ENCODE results near the gene WDR82. TPM values are rescaled to one million over a fixed set of nuclear protein-coding genes. Genes with fewer than 3 reads are reported as not detected.

WDR82 gene
- polyA plus RNA-seq, 3 donors, result 92.6 to 93.6 (median 92.9) TPM

DNA sequence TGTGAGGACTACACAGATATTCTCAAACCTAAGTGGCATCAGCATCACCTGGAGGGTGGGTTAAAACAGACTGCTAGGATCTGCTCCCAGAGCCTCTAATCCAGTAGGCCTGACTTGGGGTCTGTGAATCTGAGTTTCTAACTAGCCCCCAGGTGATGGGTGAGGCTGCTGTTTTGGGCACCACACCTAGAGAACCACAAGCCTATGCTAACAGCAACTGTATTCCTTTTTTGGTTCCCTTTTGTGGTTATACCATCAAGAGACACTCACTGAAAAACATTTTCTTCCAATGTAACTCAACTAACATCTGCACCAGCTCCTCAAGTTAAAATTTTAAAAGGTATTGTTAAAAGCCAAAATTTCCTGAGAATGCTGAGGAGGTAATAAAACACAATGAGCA is 16.0 kb downstream of the WDR82 start:
- no peak for DNase-seq

DNA sequence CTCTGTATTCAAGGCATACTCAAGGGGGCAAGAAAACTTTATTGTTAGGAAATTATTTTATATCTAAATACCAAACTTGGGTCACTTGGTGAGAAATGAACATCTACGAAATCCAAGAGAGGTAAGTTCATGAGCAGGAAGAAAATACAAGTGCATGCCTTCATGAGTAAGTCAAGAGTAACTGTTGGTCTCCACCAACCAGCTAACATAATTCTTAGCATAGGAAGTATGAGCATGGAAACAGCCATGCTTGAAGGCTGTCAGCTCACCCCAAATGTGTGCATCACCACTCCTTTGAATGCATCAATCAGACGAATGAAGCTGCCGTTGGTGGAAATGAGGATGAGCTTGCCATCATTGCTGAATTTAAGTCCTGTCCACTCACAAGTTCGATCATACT is 19.0 kb downstream of the WDR82 start:
- DNase-seq, result no peak

DNA sequence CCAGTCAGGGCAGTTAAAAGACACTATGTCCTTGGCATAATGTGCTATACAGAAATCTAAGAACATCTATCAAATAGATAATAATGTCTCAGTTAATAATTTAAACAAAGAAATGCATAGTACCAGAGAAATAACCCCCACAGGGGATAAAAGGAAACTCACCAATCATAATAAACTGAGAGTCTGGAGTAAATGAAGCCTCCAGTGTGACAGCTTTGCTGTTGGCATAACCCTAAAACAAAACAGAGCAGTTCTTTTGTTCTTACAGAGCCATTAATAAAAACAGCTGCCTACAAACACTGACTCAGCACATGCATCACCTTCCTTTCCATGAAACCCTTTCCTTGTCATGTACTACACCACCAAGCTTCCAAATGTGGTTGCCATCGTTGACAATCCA is 19.4 kb downstream of the WDR82 start:
- DNase-seq, result no peak

DNA sequence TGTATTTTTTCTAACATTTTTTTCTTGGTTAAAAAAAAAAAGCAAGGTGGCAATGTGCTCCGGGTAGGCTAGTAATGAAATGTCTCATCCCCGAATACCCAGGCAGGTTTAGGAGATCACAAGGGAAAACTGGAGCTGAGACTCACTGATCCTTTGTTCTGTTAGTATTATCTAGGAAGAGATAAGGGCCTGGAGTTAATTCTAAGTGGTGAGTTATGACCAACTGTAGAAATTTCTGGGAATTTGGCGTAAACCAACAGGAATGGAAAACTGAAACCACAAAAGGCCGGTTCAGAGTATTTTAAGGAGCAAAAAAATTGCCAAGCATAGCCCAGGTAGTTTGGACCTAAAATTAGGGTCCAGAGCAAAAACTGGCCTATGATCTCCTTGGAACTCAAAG is 20.5 kb downstream of the WDR82 start:
- DNase-seq, result no peak

DNA sequence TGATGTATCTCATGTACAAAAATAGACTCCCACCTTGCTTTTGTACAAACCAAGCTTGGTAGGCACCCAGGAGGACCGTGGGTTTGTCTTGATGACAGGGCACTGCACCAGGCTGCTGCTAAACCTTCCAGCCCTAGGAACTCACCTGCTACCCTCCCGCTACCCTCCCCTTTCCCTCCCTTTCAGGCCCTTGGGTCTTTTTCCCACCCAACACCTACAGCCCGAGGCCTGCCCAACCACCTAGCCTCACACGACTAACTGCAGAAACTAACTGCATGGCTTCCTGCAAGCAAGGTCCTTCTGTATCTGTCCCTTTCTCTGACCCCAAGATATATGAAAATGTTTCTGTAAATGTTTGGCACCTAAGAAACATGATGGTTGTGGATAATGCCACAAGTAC is 21.8 kb downstream of the WDR82 start:
- DNase-seq, result no peak

DNA sequence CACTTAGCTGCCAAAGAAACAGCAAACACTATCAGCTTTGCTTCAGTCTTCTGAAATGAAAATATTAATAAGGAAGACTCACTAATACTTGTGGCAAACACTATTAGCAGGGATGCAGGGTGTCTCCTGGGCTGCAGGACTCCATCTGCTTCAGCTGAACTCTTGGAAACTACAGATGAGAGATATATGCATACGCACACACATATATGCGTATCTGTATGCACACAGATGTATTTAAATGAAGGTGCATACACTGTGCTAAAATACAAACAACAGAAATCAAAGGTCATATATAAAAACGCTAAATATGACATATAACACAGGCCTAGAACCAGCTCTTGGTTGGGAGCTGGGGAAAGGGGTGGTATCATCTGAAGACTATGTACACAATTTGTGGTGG is 22.3 kb downstream of the WDR82 start:
- DNase-seq, result no peak

DNA sequence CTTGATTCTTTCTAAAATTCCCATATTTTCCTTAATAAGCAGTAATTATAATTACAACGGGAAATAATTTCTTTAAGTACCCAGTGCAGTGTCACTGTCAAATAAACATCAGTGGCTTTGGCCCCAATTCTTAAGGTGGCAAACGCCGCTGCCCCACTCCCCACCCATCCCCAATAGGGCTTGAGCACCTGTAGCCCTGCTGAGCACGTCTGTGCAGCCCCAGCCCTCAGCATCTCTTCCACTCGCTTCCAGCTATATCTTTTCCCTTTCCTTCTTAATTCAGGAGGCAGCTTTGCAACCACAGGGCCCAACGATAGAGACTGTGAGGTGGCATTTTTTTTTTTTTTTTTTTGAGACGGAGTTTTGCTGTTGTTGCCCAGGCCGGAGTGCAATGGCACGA is 23.8 kb downstream of the WDR82 start:
- DNase-seq, result no peak

DNA sequence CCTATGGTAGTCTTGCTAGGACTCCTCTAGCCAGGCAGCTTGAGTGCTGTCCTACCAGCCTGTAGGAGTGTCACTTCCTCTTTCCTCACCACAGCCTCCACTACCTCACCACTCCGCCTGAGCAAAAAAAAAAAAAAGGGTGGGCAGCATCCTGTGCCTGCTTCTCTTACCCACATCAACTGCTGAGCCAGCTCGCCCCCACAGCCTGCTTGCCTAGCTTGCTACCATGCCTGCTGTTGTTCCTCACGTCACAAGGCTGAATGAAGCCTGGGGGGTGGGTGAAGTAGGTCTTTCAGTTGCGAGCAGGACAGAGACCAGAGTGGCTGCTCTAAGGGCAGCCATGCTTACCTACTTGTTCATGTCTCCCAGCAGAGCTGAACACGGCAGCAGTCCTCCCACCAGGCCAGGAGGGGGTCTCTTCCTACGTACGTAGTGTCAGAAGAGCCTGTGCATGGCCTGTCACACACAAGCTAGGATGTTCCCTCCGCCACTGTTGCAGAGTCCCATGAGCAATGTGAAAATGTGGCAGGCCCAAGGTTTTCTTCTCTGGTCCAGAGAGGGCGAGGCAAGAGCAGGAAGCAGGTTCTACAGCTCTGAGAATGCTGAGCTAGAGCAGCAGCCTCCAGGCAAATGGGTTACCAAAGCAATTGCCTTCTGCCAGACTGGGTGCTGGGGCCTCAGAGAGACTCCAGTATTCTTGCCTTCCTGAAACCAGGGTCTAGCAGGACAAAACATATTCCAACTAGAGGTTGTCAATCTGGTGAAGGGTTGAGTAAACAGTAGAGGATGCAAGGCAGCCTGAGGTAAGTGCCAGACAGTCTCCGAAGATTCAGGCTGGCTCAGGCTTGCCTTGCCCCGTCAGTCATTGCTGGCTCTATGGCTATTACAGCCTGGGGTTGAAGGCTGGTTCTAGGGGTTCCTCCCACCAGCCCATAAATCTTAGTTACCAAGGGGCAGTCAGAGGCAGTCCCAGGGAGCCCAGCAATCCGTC is 24.8 kb downstream of the WDR82 start:
- DNase-seq, result no peak

DNA sequence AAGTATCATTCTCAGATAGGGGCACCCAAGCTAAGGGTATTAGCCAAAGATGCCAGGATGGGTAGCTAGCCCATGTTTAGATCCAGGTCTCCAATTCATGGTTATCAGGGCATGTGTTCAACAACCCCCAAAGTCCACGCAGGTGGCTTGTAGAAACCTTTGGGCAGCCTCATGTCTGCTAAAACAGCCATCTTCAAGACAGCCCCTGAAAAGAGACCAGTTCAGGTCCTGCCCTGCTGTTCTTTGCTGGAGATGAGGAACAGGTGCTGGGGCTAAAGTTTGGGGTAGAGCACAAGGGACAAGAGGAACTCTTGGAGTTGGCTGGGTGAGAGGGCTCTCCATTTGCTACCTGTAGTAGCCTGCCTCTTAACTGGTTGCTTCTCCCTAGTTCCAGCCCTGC is 28.3 kb downstream of the WDR82 start:
- no peak for DNase-seq

DNA sequence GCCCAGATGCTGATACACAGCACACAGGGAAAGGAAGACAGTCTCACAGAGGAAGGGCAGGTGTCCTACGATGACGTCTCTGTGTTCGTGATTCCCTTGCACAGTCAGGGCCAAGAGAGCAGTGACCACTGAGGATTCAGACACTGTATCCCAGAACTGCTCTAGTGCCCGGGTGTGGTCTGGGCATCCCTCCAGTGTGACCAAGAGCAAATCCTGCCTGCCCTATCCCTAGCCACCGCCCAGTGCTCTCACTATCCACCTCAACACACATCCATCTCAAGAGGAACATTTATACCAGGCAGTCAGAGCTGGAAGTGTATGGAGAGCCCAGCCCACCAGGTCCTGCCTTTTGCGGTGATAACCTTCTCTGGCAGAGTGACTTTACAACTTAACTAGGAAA is 28.8 kb downstream of the WDR82 start:
- DNase-seq, result no peak

DNA sequence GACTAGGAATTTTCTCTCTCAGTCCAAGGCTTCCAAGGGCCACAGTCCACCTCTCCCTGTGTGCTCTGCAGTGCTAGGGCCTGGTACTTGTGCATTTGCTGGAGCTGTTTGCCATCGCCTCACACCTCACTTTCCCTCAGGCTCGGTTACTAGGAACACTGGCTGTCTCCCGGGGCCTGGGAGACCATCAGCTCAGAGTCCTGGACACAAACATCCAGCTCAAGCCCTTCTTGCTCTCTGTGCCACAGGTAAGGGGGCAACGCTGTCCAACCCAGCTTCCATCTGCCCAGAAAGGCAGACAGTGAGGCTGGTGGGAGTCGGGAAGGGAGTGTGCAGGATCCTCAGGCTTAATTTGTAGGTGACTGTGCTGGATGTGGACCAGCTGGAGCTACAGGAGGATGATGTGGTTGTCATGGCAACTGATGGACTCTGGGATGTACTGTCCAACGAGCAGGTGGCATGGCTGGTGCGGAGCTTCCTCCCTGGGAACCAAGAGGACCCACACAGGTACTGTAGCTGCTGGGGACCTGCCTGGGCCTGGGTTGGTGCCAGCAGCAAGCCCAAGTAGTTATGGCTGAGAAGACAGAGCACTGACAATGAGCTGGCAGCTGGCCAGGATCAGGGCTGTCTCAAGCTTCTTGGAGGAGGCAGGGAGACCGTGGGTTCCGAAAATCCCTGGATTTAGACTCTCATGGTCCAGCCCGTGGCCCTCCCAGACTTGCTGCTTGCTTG is 29.5 kb downstream of the WDR82 start:
- DNase-seq, result no peak

DNA sequence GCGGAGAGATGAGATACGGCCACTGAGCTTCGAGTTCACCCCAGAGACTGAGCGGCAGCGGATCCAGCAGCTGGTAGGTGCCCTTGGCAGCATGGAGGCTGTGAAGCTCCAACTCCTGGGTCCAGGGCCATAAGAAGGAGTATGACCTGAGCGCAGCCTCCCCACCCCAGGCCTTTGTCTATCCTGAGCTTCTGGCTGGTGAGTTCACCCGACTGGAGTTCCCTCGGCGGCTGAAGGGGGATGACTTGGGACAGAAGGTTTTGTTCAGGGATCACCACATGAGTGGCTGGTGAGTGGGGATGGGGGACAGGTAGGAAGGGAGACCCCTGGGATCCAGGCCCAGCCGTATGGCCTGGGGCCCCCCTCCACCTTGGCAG is 30.3 kb downstream of the WDR82 start:
- no peak for DNase-seq

DNA sequence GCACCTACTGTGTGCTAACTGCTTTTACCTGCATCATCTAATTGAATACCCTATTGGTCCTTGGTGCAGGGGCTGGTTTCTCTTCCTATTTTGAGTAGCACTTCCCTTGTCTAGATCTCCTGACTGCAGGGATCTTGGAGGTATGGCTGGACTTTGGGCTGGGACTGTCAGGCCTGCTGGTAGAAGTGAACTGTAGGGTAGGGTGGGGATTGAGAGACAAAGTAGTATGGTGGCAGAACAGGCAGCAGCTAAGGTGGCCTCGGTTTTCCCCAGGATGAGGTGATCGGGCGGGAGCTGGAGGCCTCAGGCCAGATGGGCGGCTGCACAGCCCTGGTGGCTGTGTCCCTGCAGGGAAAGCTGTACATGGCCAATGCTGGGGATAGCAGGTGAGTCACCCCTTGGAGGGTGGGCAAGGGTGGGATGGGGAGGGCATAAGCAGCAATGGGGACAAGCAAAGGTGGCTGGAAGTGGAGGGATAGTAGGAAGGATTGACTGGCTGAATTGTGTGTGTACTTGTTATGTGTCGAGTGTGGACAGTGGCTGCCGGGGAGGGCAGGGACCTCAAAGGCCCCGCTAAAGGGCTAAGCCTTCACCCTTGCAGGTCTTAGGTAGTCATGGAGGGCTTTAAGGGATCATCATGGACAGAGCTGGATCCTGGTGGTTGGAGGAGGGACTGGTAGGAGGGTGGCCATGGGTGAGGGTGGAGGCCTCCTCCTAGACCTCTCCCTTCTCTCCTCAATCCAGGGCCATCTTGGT is 30.9 kb downstream of the WDR82 start:
- no peak for DNase-seq

DNA sequence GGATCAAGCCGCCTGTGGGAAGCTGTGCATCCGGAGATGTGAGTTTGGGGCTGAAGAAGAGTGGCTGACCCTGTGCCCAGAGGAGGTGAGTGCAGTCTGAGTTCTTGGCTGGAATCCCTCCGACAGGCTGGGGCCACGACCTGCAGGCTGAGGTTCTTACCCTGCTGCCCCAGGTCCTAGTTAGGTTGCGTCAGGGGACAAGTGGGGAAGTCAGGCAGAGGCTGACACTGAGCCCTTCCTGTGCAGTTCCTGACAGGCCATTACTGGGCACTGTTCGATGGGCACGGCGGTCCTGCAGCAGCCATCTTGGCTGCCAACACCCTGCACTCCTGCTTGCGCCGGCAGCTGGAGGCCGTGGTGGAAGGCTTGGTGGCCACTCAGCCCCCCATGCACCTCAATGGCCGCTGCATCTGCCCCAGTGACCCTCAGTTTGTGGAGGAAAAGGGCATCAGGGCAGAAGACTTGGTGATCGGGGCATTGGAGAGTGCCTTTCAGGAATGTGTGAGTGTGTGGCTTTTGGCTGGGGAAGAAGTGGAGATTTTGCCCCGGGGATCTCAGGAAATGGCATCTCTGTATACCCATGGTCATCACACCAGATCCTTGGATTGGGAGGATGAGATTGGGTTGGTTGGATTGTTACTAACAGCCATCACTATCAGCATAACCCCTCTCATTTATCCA is 31.6 kb downstream of the WDR82 start:
- no peak for DNase-seq

DNA sequence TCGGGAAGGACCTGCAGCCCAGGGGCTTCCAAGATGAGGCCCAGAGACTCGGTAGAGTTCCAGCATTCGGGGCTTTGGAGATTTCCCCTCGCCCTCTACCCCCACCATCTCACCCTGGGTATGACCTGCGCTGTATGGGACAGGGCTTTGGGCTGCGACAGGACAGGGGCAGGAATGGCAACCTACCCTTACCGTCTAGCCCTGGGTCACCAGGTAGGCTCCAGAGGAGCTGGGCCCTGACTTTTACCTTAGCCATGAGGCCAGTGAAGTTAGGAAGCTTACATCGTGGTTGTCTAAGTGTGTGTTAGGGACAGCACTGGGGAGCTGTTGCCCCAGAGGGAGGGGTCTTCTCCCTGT is 32.2 kb downstream of the WDR82 start:
- DNase-seq, result no peak

DNA sequence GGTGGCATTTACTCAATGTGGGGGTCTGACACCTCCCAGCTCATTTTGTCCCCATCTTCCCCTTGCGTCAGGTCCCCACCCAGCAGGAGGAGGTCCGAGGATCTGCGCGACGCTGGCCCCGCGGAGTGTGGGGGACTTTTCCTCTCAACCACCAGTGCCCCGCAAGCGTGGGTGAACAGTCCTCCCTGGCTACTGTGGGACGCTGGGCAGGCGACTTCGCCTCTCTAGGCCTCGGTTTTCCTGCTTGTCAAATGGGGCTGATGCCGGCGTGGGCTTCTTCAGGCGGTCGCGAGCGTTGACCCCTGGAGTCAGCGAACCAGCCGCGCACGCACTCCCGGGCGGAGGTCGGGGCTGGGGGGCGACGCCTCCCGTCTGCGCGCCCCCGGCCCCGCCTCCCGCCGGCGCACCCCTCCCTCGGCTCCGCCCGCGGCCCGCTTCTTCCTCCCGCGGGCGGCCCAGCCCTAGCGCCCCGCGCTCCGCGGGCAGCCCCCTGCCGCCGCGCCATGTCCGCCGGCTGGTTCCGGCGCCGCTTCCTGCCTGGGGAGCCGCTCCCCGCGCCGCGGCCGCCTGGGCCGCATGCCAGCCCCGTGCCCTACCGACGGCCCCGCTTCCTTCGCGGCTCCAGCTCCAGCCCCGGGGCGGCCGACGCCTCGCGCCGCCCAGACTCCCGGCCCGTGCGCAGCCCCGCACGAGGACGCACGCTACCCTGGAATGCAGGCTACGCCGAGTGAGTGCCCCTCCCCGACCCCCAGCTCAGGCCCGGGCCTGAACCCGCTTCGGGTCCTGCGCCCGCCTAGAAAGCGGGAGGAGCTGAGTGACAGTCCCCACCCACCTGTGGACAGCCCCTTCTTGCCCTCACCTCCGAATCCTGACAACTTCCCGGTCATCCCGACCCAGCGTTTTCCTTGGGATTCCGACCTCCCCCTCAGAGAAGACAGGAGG is 32.9 kb downstream of the WDR82 start, which contains the start of gene PPM1M:
Gene PPM1M, plus strand, starts transcription at position 438 of the 942 bp plus-strand sequence. Its CDS starts 66 bp downstream, at position 504.
- peak; percentile 50 for DNase-seq

DNA sequence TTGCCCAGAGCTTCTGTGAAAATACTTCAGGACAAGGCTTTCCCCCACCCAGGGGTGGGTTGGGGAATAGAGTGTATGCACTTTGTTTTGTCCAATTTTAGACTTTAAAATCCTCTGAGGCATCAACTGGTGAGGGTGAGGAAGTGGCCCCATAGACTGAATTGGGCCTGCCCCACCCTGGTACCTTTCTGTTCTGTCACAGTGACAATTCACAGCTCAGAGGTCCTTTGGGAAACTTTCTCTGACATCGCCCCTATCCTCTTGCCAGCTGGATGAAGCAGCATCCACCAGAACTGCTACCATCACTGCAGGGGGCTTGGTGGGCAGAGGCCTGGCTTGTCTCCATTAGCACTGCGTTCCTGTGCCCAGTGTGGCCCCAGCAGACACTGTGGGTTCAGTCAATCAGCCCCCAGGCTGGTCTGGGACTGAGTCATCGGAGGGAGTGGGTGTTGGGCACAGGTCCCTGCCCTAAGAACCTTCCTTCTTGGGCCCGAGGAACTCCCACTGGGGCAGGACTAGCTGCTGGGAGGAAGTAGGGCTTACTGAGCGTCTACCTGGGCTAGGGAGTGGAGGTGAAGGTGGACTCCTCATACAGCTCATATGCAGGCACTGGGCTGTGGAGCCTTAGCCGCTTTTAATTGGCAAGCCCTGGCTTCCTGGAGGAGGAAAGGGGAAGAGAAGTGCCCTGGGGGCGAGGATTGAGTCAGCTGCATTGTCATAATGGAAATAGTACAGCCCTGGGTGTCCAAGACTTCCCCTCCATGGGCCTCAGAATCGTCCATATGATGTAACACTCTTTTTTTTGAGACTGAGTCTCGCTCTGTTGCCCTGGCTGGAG is 34.4 kb downstream of the WDR82 start:
- no peak for DNase-seq

DNA sequence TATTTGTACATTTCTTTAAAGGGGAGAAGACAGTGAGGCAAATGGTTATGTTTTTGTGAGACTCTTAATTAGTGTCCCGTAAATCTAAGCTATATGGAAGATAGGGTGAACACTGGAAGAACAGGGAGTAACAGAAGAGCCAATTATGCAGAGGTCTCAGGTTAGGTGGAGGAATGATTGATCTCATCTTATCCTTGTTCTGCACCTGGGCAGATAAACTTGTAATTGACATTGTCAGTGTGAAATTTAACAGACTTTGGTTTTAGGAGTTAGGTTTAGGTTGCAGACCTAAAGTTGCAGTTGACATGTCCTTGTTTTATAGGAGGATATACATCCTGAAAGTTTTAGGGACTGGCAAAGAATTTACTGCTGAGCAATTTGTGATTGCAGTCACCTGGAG is 36.4 kb downstream of the WDR82 start:
- no peak for DNase-seq

DNA sequence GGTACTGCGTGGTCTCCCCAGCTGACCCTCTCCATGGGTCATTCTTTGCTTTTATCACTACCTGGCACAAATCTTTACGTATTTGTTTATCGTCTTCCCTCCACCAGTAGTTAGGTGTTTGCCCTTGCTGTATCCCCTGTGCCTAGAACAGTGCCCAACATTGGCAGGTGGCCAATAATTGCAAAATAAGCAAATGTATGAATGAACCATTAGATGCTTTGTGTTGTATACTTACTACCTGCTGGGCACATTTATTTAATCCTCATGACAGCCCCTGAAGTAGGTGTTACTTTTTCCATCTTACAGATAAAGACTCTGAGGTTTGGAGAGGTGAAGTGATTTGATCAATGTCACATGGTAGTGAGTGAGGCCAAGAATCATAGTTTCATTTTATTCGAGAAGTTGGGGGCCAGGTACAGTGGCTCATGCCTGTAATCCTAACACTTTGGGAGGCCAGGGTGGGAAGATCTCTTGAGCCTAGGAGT is 37.5 kb downstream of the WDR82 start:
- DNase-seq, result no peak

Measured in renal pelvis (tissue), 4 donors.